NCI-H2196 (cell line): ENCODE results near the gene ANKRD52.
"Not testable (repeated sequence)": the region's sequence is repeated elsewhere in the genome, so short reads cannot be mapped to it uniquely, and the experiment has no call there.

ENCODE experiments used
- DNase-seq: peaks from one replicate; lab custom pipeline; 2025; ENCODE audit not compliant: unreplicated experiment; lab: John Stamatoyannopoulos, UW

ANKRD52 gene

DNA sequence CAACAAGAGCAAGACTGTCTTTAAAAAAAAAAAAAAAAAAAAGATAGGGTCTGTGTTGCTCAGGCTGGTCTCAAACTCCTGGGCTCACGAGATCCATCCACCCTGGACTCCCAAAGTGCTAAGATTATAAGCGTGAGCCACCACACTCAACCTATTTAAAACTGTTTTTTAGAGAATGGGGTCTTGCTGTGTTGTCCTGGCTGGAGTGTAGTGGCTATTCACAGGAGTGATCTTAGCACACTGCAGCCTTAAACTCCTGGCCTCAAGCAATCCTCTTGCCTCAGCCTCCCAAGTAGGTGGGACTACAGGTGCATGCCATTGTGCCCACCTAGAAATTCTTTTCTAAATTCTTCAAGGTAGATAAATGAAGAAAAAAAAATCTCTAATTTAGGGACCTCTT is 16.1 kb upstream of the ANKRD52 start:
- no peak for DNase-seq

DNA sequence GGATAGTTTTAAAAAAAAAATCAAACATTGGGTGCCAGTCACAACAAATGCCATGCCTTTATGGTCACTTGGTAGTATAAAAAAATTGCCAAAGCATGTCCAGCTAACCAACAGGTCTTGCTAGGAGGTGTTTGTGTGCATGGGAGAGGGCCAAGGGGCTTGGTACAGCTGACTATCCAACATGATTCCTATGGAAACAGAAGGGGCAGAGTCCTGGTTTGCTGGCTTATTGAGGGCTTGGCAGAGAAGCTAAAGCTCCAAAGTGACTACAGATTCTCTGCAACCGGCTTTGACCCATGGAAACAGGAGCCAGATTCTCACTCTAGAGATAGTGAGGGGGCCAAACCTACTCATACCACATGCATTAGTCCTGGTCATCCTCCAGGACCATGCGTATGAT is 14.3 kb upstream of the ANKRD52 start:
- DNase-seq = not testable (repeated sequence)

DNA sequence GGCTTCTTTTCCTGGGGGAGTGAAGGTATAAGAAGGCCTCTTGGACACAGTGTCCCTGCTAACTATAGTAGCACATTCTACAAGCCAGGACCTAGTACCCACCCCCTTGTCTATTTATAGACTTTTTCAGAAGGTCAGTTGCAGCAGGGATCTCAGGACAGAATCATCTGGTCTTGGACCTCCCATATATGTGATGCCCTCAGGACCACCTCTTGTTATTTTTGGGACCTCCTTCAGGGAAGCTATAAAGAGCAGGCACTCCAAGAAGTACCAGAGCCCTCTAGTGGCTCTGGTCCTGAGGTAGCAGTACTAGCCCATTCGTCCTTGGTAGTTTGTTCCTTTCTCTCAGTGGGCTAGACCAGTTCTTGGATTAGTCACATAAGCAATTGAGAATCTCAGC is 12.8 kb upstream of the ANKRD52 start:
- DNase-seq = no peak

DNA sequence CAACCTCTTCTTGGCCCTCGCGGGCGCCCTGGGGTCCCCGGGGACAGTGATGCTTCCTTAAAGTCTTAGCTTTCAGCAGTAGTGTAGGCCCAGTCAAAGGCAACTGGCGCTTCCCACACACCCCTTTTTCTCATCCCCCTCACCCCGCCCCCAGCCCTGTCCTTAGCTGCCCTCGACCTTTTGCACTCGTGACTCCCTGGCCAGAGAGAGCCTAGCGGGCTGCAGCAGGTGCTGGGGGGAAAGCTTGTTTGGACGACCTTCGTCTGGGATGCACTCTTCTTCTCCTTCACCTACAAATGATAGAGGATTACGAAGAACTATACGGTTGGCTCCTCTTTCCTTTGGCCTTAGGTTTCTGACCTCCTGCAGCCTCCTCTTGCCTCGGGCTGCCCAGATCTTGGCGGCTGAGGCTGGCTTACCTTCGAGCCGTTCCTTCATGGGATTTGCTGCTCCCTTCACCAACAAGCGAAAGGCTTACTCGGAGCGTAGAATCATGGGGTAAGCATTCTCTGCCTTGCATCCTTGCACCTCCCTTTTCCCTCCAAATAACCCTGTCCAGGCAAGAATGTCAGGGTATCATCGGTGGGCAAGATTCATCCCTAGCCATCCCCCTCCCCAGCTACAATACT is 9.4 kb upstream of the ANKRD52 start:
- peak; percentile 21 for DNase-seq

DNA sequence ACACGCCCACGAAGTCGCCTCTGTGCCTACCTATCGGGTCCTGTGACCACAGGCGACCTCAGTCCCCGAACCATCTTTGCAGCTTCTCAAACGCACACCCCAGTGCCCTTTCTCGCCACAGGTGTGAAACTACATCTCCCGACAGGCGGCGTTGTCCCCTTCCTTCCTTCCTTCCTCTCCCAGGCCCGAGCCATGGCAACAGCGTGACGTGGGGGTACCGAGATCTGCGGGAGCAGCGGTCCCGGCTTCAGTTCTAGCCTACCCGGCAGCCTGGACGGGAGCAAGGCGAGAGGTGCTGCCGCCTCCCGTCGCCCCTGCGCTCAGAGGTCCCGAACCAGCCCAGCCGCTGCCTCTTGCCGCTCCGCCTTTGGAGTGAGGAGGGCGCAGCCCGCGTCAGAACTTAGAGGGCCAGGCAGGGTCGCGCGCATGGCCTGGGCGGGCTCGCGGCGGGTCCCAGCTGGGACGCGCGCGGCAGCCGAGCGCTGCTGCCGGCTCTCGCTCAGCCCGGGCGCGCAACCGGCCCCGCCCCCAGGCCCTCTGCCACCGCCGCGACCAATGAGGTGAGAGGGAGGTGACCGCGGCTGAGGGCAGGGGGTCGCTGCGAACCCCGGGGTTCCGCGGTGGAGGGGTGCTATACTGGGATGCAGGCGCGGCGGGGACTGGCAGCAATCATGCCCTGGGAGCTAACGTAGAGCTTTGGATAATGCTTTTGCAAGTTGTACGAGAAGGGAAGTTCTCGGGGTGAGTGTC is 8.7 kb upstream of the ANKRD52 start, which contains the start of gene COQ10A:
Gene COQ10A (plus strand): TSS at position 250 of the 750 bp plus-strand sequence. CDS start 177 bp downstream, at position 427.
- peak; percentile 93 for DNase-seq

DNA sequence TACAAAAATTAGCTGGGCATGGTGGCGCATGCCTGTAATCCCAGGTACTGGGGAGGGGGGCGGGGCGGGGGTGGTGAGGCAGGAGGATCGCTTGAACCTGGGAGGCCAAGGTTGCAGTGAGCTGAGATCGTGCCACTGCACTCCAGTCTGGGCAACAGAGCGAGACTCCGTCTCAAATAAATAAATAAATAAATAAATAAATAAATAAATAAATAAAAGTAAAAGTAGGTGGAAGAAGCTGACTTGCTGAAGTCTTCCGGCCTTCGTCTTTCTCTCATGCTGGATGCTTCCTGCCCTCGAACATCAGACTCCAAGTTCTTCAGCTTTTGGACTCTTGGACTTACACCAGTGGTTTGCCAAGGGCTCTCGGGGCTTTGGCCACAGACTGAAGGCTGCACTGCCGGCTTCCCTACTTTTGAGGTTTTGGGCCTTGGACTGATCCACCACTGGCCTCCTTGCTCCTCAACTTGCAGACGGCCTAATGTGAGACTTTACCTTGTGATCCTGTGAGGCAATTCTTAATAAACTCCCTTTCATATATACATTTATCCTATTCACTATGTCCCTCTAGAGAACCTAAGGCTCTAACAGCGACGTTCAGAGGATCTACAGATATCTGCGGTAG is 8.0 kb upstream of the ANKRD52 start:
- DNase-seq = not testable (repeated sequence)

DNA sequence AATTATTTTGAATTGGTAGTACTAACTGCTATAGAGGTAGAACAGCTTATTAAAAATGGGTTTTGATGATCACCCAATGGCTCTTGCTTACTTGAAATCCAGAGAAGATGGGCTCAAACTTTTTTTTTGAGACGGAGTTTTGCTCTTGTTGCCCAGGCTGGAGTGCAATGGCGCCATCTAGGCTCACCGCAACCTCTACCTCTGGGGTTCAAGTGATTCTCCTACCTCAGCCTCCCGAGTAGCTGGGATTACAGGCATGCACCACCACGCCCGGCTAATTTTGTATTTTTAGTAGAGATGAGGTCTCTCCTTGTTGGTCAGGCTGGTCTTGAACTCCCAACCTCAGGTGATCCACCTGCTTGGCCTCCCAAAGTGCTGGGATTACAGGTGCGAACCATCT is 4.8 kb upstream of the ANKRD52 start:
- not testable (repeated sequence) for DNase-seq

DNA sequence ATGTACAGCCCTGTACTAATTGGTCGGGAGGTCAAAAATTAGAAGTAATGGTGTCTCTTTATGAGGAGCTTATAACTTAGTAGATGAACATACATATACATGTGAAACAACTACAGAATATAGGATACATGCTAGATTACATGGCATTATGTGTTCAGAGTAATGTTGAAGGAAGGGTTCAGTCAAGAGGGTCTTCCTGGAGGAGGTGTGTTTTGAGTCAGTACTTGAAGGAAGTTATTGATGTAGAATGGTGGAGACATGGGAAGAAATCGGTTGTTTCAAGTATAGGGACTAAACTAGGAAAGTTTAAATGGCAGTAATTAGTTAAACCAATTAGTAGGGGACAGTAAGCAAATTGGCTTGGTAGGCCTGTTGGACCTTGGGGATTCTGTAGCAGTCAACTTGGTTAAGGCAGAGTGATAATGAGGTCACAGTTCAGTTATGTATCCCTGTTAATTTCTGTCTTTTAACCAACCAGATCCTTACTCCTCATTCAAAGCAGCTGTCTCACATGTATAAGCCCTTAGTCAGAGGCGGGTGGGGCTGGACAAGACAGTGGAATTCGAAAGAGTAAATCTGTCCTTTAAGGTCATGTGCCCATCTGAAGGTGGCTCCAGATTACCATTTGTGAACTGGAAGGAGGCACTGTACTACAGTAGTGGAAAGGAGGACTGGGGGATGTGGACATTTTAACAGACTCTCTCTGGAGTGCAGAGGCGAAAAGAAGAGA is 3.5 kb upstream of the ANKRD52 start:
- DNase-seq = no peak

DNA sequence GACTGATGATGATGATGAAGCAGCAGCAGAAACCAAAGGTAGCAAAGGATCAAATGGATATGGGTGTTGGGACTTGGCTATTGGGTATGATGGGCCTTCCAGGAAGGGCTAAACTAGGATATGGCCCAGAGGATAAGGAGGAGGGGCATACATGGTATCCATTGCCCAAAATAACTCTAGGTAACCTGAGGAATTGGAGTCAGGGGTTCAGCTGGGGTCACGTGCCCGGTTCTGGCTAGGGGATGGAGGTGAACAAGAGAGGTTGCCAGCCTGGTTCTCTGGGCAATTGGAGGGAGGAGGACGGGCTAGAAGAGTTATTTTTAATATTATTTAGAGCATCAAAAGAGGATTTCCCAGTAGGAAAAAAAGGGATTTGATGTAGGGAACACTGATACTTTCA is 2.7 kb upstream of the ANKRD52 start:
- DNase-seq = no peak

DNA sequence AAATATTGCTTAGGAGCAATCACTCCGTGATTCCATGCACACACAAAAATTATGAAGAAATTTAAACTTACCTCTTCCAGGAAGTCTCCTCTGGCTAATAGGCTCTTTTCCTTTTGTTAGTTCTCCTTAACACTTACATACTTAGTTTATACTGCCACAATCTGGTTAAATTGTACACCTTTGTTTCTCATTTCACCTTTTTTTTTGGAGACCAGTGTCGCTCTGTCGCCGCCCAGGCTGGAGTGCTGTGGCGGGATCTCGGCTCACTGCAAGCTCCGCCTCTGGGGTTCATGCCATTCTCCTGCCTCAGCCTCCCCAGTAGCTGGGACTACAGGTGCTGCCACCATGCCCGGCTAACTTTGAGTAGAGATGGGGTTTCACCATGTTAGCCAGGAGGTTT is 2.2 kb upstream of the ANKRD52 start:
- no peak for DNase-seq

DNA sequence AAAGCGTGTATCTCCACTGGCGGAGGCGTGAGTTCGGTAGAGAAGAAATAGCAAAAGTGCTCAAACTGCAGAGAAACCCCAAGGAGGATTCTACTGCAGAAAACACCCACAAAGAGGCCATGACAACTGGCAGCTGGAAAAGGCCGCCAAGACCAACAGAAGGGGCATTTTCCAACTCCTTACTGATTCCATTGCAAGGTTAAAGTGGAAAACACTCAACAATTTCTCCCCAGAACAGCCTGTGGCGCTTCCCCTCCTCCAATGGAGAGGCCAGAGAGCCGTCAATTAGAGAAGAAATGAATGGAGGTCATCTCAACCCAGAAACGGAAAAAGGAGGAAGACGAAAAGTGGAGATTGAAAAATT is 618 bp upstream of the ANKRD52 start:
- no peak for DNase-seq

DNA sequence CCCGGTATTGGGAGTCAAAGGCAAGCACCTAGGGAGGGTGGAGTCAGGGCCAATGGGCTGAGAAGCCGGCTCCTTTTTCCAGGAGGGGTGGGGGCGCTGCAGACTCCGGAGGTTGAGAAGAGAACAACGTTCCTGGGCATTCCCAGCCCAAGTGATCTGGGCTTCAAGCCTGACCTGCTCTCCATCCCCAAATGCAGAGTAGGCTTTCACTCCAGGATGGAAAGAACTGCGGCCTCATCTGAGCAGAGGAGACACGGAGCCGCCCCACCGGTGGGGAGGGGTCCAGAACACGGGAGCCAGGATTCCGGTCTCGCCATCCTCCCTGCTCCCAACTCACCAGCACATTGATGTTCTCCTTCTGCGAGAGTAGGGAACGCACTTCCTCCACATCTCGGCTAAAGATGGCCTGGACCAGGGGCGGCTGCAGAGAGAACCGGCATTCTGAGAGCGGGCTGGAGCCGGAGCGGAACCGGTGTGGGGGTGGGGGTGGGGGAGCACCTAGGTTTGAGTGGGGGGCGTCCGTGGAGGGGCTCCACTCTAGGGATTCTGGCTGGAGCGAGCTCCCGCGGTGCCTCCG is 605 bp downstream of the ANKRD52 start:
- peak; percentile 24 for DNase-seq

DNA sequence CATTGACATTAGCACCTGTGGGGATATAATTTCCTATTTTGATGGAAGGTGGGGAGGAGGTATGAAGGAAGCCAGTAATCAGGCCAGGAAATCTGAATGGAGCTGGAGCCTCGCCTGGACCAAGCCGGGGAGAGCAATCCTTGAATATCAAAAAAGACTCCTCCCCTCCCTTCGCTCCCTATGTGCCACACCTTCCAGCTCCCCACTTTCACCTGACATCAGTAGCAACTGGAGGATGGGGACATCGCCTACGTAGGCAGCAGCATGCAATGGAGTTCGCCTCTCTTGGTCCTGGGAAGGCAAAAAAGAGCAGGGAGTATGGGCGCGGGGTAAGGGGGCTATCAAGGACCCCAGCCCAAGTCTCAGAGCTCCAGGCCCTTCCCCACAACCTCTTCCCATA is 1.1 kb downstream of the ANKRD52 start:
- no peak for DNase-seq

DNA sequence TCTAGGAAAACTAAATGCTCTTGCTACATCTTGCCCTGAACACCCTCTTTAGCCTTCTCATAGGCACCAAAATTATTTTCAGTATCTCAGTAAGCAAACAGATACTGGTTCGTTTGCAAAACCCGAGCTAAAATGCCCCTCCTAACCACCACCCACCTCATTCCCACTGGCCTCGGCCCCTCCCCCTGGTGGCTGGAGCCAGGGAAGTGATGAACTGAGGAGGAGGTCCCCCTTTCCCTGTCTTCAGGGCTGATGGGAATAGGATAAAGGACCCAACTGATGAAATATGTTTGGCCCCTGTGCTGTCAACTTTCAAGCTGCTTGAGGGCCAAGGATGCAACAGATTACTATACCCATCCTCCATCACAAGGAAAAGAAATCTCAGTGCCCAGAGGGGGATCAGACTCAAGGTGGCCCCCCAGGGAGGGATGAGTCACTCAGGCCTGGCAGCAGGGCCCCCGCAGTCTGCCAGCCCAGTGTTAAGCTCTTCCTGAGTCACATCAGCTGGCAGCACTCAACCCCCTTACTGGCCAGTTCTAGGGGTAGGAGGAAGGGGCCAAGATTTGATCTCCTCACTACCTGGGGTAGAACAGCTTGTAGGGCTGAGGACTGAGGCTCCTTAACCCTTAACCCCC is 1.7 kb downstream of the ANKRD52 start:
- DNase-seq = no peak

DNA sequence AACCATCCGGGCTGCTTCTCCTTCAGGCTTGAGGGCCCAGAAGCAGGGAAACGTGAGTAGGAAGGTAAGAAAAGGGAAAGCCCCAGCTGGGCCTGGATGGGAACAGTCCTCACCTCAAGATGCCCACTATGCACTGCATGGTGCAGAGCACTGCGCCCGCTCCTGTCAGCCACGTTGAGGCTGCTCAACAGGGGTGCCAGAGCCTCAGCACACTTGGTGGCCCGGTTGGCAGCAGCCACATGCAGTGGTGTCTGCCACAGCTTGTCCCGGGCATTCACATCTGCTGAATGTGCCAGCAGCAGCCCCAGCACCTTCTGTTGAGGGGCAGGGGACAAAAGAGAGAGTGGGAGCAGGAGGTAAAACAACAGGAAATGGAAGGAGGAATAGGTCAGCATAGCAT is 2.5 kb downstream of the ANKRD52 start:
- no peak for DNase-seq

DNA sequence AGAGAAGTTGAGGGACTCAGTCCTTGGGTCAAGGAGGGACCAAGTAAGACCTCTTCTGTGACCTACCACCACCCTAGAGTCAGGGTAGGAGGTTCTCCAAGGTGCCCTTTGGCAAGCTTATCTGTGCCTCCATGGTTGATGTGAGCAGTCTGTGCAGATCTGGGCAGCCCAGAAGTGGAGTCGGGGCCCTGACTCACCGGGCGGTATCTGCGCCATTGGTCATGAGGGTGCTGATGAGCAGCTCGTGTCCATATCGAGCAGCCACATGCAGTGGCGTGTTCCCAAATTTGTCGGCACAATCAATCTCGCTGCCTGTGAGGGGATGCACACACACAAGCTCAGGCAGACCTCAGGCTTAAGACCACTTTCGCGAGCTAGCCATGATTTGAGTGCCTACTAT is 5.1 kb downstream of the ANKRD52 start:
- no peak for DNase-seq

DNA sequence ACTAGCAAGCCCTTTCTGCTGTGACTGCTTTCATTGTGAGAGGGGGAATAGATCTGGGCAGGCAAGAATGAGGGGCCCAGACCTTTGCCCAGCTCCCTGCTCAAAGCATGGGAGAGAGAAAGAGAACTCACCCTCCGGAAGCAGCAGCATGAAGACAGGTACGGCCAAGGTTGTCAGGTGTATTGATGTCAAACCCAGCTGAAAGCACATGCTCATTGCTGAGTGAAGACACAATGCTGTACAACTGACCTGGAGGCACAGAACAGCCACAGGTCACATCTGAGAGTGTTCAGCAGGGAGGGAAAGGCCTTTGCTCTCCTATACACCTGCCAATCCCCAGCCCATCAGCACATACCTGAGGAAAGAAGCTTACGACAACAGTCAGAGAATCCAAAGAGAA is 5.5 kb downstream of the ANKRD52 start:
- DNase-seq = no peak

DNA sequence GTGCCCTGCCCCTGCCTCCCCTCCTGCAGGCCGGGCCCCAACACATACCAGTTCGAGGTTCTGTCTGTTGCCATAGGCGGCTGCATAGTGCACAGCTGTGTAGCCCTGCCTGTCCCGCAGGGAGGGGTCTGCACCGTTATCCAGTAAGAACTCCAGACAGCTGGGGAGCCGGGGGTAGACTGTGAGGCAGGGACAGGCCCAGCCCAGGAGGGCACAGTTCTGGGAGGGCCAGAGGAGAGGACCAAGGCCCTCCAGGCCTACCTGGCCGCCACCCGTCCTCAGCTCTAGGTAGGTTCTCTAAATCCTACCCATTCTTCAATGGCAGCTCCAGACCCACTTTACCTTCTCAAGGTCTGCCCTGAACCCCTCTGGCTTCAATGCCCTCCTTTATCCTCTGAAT is 9.5 kb downstream of the ANKRD52 start:
- no peak for DNase-seq

DNA sequence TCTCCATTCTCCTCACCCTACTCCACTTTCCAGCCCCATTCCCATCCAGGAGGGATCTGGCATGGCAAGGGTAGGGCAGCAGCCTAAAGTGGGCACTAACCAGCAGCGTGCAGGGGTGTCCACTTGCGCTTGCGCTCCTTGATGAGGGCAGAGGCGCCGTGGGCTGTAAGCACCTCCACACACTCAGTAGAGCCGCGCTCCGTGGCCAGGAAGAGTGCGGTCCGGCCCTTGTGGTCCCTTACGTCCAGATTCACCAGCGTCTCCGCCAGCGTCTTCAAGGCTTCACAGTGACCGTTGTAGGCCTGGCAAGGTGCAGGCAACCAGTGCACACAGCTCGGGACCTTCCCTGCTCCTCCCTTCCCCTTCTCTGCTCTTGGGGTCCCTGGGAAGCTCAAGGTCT is 10.3 kb downstream of the ANKRD52 start:
- no peak for DNase-seq

DNA sequence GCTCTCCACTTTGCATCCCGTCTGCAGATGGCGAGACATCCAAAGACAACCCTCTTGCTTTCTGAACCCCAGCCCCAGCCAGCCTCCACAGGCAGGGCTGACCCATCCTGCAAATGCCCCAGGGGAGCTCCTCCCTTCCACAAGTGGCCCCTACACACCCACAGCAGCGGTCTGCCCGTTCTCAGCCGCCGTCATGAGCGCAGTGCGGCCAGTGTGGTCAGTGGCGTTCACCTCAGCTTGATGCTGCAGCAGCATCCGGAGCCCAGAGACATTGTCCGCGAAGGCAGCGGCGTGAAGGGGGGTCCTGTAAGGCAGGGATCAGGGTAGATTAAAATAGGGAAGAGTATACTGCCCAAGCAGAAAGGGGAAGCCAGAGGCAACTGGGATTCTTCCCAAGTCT is 13.7 kb downstream of the ANKRD52 start:
- DNase-seq = no peak

DNA sequence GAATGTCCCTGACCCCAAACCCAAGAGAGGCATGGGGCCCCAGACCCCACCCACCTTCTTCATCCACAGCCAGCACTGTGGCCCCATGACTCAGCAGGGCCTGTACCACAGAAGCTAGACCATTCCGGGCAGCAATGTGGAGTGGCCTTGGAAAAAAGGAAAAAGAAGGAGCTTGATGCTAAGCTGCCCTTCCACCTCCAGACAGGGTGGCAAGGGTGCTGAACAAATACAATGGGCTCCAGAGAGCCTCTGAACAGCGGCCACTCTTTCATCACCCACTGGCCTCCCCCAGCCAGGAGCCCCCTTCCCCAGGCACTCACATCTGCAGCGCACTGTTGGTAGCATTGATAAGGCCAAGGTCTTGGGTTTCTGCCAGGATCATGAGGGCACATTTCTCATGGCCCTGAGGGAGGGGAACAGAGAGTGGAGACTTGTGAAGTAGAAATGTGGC is 14.4 kb downstream of the ANKRD52 start:
- DNase-seq = no peak
